ENCODE data around the gene SLC22A4.

GRCh38 chr5:132301344-132302271, 7.4 kb downstream of the SLC22A4 start:
- TF ChIP-seq CTCF (conservative IDR thresholded peaks at IDR 0.05 in 1 of 2, IDR thresholded peaks at IDR 0.05 in 1 of 2; ENCODE audit: extremely low read depth in 1 of 2, insufficient read depth in 1 of 2, low read depth in 1 of 2, low read length in 2 of 2), result no peak
- no peak for TF ChIP-seq EZH2 (IDR thresholded peaks at IDR 0.05; ENCODE audit: borderline replicate concordance, low read length)
